Neural cell (in vitro differentiated cells): Measurements from ENCODE around the gene PPM1A. TPM values are rescaled to one million over a fixed set of nuclear protein-coding genes. Genes with fewer than 3 reads are reported as not detected.

ENCODE experiments used
- H2AFZ ChIP-seq: fragments of 200-600, 300-800 bp; sonication (generic), shearing (Covaris generic); 2 replicates; pipeline ENCODE4 v1.6.0; 2014; ENCODE audit warnings: low read depth, mild to moderate bottlenecking, antibody characterized with exemption, low read length, moderate library complexity
- H3F3A ChIP-seq: fragments of 200-600 bp; shearing (Covaris generic); 2 replicates; pipeline ENCODE4 v1.6.1; 2016; ENCODE audit warnings: mild to moderate bottlenecking, moderate library complexity, mixed read lengths, antibody characterized with exemption, low read length; ENCODE audit not compliant: insufficient read depth, poor library complexity, severe bottlenecking
- H3K27ac ChIP-seq: fragments of 200-600, 300-800 bp; sonication (generic), shearing (Covaris generic); 2 replicates; pipeline ENCODE4 v1.5.1; 2014; ENCODE audit warnings: mild to moderate bottlenecking, low read length, moderate library complexity
- H3K27me3 ChIP-seq: fragments of 300-800, 200-600 bp; sonication (generic), shearing (Covaris generic); 2 replicates; pipeline ENCODE4 v1.6.0; 2014; ENCODE audit warnings: mild to moderate bottlenecking, low read depth, low read length, moderate library complexity; ENCODE audit not compliant: insufficient read depth
- H3K36me3 ChIP-seq: fragments of 300-800, 200-600 bp; sonication (generic), shearing (Covaris generic); 2 replicates; pipeline ENCODE4 v1.5.1; 2014; ENCODE audit warnings: mild to moderate bottlenecking, antibody characterized with exemption, low read length, moderate library complexity; ENCODE audit not compliant: insufficient read depth
- H3K4me2 ChIP-seq: fragments of 300-800, 200-600 bp; sonication (generic), shearing (Covaris generic); 2 replicates; pipeline ENCODE4 v1.6.0; 2014; ENCODE audit warnings: mild to moderate bottlenecking, low read length
- H3K4me3 ChIP-seq: fragments of 300-800, 200-600 bp; sonication (generic), shearing (Covaris generic); 2 replicates; pipeline ENCODE4 v1.5.1; 2014; ENCODE audit warnings: mild to moderate bottlenecking, low read length, moderate library complexity
- H3K79me2 ChIP-seq: fragments of 200-600 bp; shearing (Covaris generic); replicated peaks from 2 replicates; pipeline ENCODE4 v1.6.0; 2014; ENCODE audit warnings: mild to moderate bottlenecking, low read length, moderate library complexity; ENCODE audit not compliant: insufficient read depth
- H3K9ac ChIP-seq: fragments of 300-800, 200-600 bp; sonication (generic), shearing (Covaris generic); 2 replicates; pipeline ENCODE4 v1.6.1; 2016; ENCODE audit warnings: mild to moderate bottlenecking, low read length, mixed read lengths
- H3K9me2 ChIP-seq: fragments of 200-600 bp; shearing (Covaris generic); 2 replicates; pipeline ENCODE4 v1.6.1; 2016; ENCODE audit warnings: mild to moderate bottlenecking, low read length, mixed read lengths; ENCODE audit not compliant: insufficient read depth
- H3K9me3 ChIP-seq: fragments of 200-600, 300-800 bp; sonication (generic), shearing (Covaris generic); 2 replicates; pipeline ENCODE4 v1.6.1; 2016; ENCODE audit warnings: mild to moderate bottlenecking, mixed run types, low read length, moderate library complexity, mixed read lengths
- H4K20me1 ChIP-seq: fragments of 200-600 bp; shearing (Covaris generic); 2 replicates; pipeline ENCODE4 v1.6.1; 2016; ENCODE audit warnings: mild to moderate bottlenecking, mixed run types; ENCODE audit not compliant: insufficient read depth
- CTCF ChIP-seq: fragments of 450-650 bp; IDR thresholded peaks from 2 replicates; pipeline ENCODE4 v1.5.1; 2014; ENCODE audit warnings: antibody characterized with exemption, mild to moderate bottlenecking, moderate library complexity; ENCODE audit not compliant: poor library complexity, severe bottlenecking
- EP300 ChIP-seq: fragments of 450-650 bp; conservative IDR thresholded peaks from 2 replicates; pipeline ENCODE4 v1.6.1; 2014; ENCODE audit warnings: antibody characterized with exemption, mild to moderate bottlenecking, moderate library complexity; ENCODE audit not compliant: poor library complexity, severe bottlenecking
- EZH2 ChIP-seq: fragments of 200-600, 300-800 bp; shearing (Covaris generic), sonication (generic); IDR thresholded peaks from 2 replicates; pipeline ENCODE4 v1.6.1; 2014; ENCODE audit warnings: antibody characterized with exemption, low read length, borderline replicate concordance, mild to moderate bottlenecking; ENCODE audit not compliant: insufficient read depth, poor library complexity, severe bottlenecking
- MXI1 ChIP-seq: fragments of 450-650 bp; conservative IDR thresholded peaks from 2 replicates; pipeline ENCODE4 v1.6.1; 2014; ENCODE audit warnings: antibody characterized with exemption, mild to moderate bottlenecking; ENCODE audit not compliant: poor library complexity, severe bottlenecking
- POLR2AphosphoS5 ChIP-seq: IDR thresholded peaks from 2 replicates; pipeline ENCODE4 v1.6.1; 2012
- RAD21 ChIP-seq: fragments of 450-650 bp; conservative IDR thresholded peaks from 2 replicates; pipeline ENCODE4 v1.6.1; 2014; ENCODE audit warnings: antibody characterized with exemption, mild to moderate bottlenecking, moderate library complexity
- REST ChIP-seq: IDR thresholded peaks from 2 replicates; pipeline ENCODE4 v1.6.1; 2012; ENCODE audit warnings: borderline replicate concordance
- SMC3 ChIP-seq: fragments of 450-650 bp; conservative IDR thresholded peaks from 2 replicates; pipeline ENCODE4 v1.6.1; 2014; ENCODE audit warnings: antibody characterized with exemption, mild to moderate bottlenecking, moderate library complexity; ENCODE audit not compliant: poor library complexity
- TAF1 ChIP-seq: IDR thresholded peaks from 2 replicates; pipeline ENCODE4 v1.6.1; 2012; ENCODE audit warnings: low read depth
- polyA plus RNA-seq: library from polyadenylated mRNA; depleted of rRNA; stranded (reverse); fragments of >200 nt; gene quantifications from 2 replicates; pipeline ENCODE4 v1.2.3, GENCODE V29; 2014

Gene PPM1A
- polyA plus RNA-seq, 1 donor from 2014 or later: 52.1 TPM

GRCh38 chr14:60254176-60254575 lies 5.2 kb downstream of the PPM1A start:
- Histone ChIP-seq H4K20me1 (no peaks in the 10 kb centered on the region), H3K27me3 (no peaks in the 10 kb centered on the region), H3F3A (no peaks in the 10 kb centered on the region)

GRCh38 chr14:60257865-60258264 lies 8.8 kb downstream of the PPM1A start:
- Histone ChIP-seq H3K9me2 (no peaks in the 10 kb centered on the region), H3K4me3 (no peak overlapping the region), H3K9me3 (no peaks in the 10 kb centered on the region), H3K9ac (no peak overlapping the region), H3F3A (no peaks in the 10 kb centered on the region), H2AFZ (no peak overlapping the region), H3K27me3 (no peaks in the 10 kb centered on the region), H3K79me2 (peaks cover 90% of the 10 kb centered on the region), H3K36me3 (no peaks in the 10 kb centered on the region), H3K4me2 (no peak overlapping the region), H4K20me1 (no peaks in the 10 kb centered on the region), H3K27ac (no peak overlapping the region)
- TF ChIP-seq MXI1 (no peak), RAD21 (no peak), EZH2 (no peak), REST (no peak), SMC3 (no peak), CTCF (no peak)

More at GRCh38 chr14:60254176-60254575, 5.2 kb downstream of the PPM1A start:
- Histone ChIP-seq H3K9me3 (no peaks in the 10 kb centered on the region), H3K9ac (no peak overlapping the region), H3K36me3 (no peaks in the 10 kb centered on the region), H3K9me2 (no peaks in the 10 kb centered on the region), H2AFZ (no peak overlapping the region), H3K79me2 (peaks cover 88% of the 10 kb centered on the region), H3K4me3 (no peak overlapping the region), H3K4me2 (no peak overlapping the region), H3K27ac (no peak overlapping the region)
- TF ChIP-seq EZH2 (no peak), MXI1 (no peak), POLR2AphosphoS5 (no peak), CTCF (no peak), RAD21 (no peak), SMC3 (no peak), REST (no peak), EP300 (no peak), TAF1 (no peak)
